HG02943 (cell line): ENCODE measurements around the gene SHC3.

Experiments
- ATAC-seq: cut with Tn5 transposase; IDR thresholded peaks from one replicate; pipeline ENCODE4 v1.9.1; 2021; ENCODE audit warnings: mild to moderate bottlenecking, low read depth, moderate library complexity; ENCODE audit not compliant: unreplicated experiment

SHC3 gene

DNA sequence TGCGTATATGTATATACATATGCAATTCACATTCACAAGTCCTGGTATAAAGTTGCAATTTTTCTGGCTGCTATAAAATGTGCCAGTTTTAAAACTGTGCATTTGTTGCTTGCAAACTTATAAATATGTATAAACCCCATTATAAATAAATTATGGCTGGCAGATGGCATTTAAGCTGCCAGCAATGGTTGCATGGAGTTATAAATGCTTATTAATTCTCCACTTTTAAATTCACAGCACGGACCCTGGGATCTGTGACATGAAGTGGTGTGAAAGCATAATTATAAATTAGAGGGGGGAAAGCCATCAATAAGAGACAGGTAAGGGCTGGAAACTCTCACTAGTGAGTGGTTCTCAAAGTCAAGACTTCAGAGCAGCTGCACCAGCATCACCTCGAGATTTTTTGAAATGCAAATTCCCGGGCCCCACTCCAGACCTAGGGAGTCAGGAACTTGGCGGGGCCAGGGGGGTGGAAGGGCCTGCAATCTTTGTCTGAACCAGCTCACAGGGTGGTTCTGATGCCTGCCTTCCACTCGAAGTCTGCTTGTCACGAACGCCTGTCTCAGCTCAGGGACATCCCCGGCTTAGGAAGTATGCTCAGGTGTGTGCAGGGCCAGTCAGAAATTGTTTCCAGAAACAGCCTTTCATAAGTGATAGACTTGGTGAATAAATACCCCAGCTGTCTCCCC lies 170.4 kb downstream of the SHC3 start:
- ATAC-seq: no peak

- no peak for ATAC-seq
Measured at GRCh38 chr9:89006996-89007967, 171.3 kb downstream of the SHC3 start.

DNA sequence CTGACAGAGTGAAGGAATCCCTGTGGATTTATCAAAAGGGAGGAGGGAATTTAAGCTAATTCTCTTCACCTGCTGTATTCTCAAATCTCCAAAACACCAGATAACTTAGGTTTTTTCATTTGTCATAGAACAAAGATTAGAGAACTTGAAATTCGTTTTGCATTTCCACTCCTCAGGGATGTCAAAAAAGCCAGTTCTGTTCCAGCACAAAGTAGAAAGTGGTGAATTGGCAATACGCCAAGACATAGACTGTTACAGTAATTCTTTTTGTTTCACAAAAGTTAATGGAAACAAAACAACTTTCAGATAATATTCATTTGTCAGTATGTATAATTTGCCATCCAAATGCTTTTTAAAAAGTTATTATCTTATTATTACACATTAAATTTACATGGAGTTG lies 172.4 kb downstream of the SHC3 start:
- no peak for ATAC-seq

DNA sequence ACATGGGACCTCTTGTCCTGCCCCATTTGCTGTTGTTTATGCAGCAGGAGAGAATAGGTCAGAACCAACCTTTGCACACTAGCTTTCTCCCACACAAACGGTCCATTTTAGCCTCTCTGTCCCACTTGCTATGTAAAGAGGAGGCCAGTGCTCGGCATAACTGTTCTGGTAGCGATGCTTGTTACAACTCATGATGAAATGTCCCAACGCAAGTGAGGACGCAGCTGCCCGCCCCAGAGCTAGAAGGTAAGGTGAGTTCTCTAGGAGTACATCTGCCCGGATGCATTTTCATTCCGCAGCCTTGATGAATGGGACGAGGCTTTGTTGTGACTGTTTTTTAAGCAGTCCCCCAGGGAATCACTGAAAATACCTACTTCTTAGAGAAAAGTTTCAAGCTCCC lies 173.3 kb downstream of the SHC3 start:
- no peak for ATAC-seq

DNA sequence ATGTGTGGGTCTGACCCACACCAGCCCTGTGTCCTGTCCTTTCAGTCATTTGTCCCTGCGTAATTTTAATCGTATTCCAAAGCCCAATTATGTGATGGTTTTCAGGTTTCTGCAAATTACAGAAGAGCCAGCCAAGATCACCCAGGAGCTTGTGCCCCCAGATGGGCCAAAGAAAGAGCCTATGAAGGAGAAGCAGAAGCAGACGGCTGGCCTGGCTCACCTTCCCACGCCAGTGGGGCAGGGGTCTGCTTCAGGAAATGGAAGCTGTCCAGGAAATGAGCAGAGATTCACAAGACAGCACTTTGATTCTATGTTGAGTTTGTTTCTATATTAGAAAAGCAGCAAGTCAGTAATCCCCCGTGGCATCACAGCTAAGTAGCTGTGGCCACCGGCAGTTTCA lies 175.6 kb downstream of the SHC3 start:
- no peak for ATAC-seq

DNA sequence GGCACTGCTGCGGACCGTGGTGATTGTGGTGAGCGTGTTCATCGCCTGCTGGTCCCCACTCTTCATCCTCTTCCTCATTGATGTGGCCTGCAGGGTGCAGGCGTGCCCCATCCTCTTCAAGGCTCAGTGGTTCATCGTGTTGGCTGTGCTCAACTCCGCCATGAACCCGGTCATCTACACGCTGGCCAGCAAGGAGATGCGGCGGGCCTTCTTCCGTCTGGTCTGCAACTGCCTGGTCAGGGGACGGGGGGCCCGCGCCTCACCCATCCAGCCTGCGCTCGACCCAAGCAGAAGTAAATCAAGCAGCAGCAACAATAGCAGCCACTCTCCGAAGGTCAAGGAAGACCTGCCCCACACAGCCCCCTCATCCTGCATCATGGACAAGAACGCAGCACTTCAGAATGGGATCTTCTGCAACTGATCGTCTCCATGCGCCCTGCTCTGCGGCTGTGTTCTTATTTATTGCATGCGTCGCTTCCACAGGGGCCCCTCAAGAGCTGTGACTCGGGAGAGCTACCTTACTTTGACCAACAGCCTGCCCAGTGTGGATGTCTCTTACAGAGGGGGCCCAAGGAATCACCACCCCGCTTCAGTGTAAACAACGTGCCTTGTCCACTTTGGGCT lies 176.6 kb downstream of the SHC3 start:
- no peak for ATAC-seq

DNA sequence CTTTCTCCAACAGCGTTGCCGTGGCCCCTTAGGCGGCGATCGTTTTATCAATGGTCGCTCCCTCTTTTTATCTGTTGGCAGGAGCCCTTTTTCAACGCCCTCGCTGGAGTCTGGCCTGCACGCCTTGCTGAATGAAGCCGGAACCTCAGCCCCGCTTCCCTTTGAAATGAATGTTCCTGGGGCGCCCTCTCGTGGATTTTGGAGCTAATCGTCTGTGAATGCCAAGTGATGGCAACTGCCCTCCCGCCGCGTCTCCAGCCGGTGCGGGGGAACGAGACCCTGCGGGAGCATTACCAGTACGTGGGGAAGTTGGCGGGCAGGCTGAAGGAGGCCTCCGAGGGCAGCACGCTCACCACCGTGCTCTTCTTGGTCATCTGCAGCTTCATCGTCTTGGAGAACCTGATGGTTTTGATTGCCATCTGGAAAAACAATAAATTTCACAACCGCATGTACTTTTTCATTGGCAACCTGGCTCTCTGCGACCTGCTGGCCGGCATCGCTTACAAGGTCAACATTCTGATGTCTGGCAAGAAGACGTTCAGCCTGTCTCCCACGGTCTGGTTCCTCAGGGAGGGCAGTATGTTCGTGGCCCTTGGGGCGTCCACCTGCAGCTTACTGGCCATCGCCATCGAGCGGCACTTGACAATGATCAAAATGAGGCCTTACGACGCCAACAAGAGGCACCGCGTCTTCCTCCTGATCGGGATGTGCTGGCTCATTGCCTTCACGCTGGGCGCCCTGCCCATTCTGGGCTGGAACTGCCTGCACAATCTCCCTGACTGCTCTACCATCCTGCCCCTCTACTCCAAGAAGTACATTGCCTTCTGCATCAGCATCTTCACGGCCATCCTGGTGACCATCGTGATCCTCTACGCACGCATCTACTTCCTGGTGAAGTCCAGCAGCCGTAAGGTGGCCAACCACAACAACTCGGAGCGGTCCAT lies 177.4 kb downstream of the SHC3 start:
- no peak for ATAC-seq

- no peak for ATAC-seq
Measured at GRCh38 chr9:89000371-89000781, 178.2 kb downstream of the SHC3 start.

DNA sequence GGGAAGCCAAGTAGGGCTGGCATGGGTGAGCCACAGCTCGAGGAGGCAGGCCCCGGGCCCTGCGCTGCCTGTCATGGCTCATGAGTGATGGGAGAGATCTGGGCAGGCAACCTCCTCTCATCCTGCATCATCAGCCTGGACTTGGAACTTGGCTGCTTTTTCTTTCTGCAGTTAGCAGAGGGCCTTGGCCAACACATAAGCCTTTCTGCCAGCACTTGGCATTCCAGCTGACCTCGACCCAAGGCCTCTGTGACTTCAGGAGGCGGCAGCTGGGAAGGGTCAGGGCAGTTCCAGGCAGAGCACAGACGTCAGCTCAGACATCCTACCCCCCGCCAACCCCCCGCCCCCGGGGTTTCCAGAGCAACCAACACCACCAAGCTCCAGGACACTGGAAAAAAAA lies 179.7 kb downstream of the SHC3 start:
- ATAC-seq: no peak

GRCh38 chr9:88998503-88998902 lies 180.1 kb downstream of the SHC3 start:
- ATAC-seq: no peak

GRCh38 chr9:88997646-88998045 lies 181.0 kb downstream of the SHC3 start:
- ATAC-seq: no peak

GRCh38 chr9:88996921-88997235 lies 181.7 kb downstream of the SHC3 start:
- no peak for ATAC-seq

DNA sequence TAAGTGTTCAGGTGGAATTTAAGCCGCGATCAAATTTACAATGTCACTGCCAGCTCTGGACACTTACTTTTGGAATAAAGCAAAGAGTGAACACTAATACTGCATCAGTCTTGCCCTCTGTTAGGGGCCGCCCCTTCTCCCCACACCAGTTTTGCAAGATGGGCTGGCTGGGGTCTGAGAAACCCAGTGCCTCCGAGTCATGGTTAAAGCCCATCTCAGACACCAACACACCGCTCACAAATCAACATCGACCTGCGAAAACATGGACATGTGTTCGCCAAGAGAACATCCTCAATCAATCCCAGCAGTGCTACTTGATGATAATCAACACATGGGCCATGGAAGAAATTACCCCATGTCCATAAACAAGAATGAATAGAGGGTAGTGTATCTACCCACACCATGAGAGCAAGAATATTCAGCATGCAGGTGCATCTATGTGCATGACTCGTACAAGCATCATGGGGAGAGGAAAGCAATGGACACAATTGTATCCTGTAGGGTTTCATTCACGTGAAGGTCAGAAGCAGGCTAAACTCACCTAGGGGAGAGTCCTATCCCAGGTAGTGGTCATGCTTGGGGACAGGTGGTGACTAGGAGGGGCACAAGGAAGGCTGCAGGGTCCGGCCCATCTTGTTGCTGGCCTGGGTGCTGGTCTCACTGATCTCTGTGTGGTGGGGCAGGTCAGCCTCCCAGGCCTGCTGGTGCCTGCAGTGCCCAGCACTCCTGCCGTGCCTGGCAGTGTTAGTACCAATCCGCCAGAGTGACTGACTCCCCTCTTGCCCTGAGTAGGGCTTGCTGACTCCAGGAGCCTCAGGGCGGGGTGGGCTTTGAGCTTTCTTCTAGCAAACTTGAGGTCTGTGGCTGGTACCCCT lies 182.3 kb downstream of the SHC3 start:
- ATAC-seq: no peak

DNA sequence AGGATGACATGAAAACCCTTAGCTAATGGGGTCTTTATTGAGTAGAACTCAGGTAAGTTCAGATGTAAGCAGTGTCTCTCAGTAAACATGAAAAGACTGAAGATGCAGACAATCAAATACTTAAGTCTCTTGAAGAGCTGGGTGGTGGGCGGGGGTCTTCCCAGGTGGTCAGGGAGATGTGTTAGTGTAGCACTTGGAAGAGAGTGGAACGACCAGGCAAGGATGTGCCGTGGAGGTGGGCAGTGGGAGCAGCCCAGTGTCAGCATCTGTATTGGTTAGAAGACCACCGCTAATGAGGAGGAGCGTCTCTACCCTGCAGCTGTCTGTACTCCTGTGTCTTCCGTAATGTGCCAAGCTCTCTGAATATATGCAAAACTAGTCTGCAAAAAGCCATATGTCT lies 183.0 kb downstream of the SHC3 start:
- ATAC-seq: no peak

GRCh38 chr9:88995200-88995577 lies 183.4 kb downstream of the SHC3 start:
- ATAC-seq: no peak

- no peak for ATAC-seq
Measured at GRCh38 chr9:88994469-88995199, 184.0 kb downstream of the SHC3 start.

- ATAC-seq: no peak
Measured at GRCh38 chr9:88993871-88994460, 184.7 kb downstream of the SHC3 start.

DNA sequence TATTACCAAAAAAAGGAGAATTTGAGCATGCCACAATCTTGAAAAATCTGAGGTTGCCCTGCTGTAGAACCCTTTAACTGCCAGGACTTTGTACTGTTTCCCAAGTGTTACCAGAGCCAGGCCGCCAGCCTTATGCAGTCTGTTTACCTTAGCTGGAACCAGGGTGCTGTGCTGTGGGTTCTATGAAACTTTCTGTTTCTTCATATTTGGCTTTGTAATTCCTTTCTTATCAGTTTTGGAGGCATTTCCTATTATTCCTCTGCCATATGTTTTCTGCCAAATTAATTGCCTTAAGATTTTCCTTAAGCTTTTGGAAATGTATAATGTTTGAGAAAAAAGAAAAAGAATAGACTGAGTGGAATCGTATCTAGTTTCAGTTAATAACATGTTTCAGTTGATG lies 185.3 kb downstream of the SHC3 start:
- ATAC-seq: no peak
